ENCODE measurements around the gene SYNGAP1.

The SYNGAP1 gene

GRCh38 chr6:33424855-33425667, 5.2 kb downstream of the SYNGAP1 start:
- DNase-seq, result no peak

GRCh38 chr6:33425668-33426577, 6.1 kb downstream of the SYNGAP1 start:
- peak; percentile 90 for DNase-seq

- DNase-seq, result peak; percentile 72
Observed at GRCh38 chr6:33426590-33427511, 7.0 kb downstream of the SYNGAP1 start.

DNA sequence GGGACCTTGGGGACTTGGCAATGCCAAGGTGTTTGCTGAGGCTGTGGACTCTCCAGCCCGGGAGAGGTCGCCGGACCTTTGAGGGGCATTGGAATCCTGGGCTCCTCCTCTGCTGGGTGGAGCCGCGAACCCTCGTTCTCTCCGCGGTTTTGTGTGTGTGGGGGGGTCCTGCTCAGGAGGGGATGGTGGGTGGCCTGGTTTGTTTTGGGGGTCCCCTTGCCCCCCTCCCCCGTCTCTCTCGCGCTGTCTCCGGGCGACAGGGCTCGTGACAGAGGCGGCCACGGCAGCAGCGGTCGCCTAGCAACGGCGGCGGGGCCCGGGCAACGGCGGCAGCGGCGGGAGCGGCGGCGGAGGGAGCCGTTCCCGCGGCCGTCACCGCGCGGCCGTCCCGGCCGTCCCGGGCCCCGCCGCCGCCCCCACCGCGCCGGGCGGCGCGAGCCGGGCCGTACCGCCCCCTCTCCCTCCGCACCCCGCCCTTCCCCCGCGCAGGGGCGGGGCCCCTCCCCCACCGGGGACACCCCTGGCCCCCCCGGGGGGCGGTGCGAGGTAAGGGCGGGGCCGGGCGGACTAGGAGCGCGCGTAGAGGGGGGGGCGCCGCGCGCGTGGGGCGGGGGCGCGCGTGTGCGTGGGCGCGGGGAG, 7.8 kb downstream of the SYNGAP1 start:
- DNase-seq, result peak; percentile 69

GRCh38 chr6:33428224-33428965, 8.5 kb downstream of the SYNGAP1 start:
- DNase-seq, result no peak

- DNase-seq, result no peak
Observed at GRCh38 chr6:33428966-33429749, 9.3 kb downstream of the SYNGAP1 start.

- DNase-seq, result no peak
Observed at GRCh38 chr6:33429750-33430052, 9.8 kb downstream of the SYNGAP1 start.

GRCh38 chr6:33430334-33430733, 10.5 kb downstream of the SYNGAP1 start:
- DNase-seq, result no peak

DNA sequence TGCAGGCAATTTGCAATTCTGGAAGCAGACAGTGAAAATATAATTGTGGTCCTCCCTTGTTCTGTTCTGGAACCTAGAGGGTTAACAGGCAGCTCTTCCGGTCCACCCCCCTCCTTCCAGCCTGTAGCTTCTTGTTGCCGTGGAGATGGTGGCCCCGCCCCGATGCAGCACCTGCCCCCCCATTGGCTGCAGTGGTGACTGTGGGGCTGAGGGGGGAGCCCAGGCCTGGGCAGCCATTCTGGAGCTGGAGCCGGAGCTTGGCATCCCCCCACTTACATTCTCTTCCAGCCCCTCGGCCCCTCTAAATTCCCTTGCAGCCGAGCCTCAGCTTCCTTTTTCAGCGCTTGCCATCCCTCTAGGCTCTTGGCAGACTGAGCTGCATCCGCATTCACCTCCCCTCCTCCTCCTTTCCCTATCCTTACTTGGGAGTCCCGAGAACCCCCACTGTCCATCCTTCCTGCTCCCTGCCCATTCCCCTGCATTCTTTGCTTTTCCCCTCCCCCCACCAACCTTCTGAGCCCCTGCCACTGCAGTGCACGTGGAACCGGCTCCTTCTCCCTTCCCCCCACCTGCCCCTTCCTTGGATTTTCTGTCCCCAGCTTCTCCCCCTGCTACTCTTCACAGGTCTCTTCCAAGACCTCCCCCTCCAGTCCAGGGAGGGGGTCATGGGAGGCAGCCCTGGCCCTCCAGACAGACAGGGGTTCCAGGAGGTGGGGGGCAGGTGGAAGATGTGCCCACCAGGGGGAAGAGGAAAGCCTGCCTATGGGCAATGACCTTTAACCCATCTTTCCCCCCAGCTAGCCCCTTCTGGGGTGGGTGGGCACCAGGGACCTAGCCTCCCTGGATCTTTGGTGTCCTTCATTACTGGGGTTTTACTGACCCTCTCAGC, 11.4 kb downstream of the SYNGAP1 start:
- DNase-seq, result peak; percentile 89

GRCh38 chr6:33431880-33432541, 12.1 kb downstream of the SYNGAP1 start:
- peak; percentile 47 for DNase-seq

- no peak for DNase-seq
Observed at GRCh38 chr6:33432546-33432945, 12.7 kb downstream of the SYNGAP1 start.

DNA sequence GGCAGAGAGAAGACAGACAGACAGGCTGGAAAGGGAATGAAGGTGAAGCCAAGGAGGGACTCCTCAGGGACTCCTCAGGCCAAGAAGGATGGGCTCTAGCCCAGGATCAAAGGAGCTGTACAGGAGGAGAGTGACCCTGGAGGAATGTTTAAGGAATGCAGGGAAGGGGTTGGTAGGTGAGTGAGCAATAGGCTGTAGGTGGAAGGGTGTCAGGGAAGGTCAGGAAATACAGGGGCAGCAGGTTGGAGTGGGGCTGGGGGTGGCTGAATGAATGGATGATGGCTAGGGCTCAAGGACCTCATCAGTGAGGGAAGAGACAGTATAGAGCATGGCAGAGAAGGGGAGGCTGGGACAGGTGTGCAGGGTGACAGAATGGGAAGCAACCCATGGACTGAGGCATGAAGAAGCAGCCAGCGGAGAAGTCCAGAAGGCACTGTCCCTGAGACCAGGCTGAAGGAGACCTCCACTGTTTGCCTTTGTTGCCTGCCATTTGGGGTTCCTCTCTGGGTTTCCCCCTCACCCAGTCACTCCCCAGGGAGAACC, 13.2 kb downstream of the SYNGAP1 start:
- DNase-seq, result no peak

GRCh38 chr6:33433544-33434191, 13.8 kb downstream of the SYNGAP1 start:
- no peak for DNase-seq

GRCh38 chr6:33434961-33435360, 15.1 kb downstream of the SYNGAP1 start:
- DNase-seq, result no peak

DNA sequence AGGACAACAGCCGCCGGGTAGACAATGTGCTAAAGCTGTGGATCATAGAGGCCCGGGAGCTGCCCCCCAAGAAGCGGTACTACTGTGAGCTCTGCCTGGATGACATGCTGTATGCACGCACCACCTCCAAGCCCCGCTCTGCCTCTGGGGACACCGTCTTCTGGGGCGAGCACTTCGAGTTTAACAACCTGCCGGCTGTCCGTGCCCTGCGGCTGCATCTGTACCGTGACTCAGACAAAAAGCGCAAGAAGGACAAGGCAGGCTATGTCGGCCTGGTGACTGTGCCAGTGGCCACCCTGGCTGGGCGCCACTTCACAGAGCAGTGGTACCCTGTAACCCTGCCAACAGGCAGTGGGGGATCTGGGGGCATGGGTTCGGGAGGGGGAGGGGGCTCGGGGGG, 17.8 kb downstream of the SYNGAP1 start:
- DNase-seq, result no peak

DNA sequence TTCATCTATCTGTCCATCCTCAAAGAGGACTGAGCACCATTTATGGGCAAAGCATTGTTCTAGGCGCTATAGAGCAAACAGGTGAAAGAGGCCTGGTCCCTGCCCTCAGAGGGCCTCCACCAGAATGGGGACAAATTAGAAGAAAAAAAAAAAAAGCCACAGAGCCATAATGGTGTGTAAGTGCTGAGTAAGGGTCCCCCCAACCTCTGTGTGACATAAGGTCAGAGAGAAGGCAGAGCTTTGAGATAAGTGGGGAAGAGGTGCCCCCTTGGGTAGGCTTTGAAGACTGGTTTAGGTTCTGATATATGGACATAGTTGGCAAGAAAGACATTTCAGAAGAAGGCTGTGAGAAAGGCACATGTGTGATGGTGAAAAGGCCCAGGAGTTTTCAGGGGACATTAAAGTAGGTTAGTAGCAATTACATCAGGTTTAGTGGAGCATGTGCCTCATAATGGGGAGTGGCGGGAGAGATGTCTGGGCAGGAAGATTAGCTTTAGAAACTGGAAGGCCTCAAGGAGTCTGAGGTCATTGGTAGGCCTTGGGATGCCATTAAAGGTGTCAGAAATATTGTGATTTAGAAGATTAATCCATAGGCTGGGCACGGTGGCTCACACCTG, 19.2 kb downstream of the SYNGAP1 start:
- DNase-seq, result no peak

DNA sequence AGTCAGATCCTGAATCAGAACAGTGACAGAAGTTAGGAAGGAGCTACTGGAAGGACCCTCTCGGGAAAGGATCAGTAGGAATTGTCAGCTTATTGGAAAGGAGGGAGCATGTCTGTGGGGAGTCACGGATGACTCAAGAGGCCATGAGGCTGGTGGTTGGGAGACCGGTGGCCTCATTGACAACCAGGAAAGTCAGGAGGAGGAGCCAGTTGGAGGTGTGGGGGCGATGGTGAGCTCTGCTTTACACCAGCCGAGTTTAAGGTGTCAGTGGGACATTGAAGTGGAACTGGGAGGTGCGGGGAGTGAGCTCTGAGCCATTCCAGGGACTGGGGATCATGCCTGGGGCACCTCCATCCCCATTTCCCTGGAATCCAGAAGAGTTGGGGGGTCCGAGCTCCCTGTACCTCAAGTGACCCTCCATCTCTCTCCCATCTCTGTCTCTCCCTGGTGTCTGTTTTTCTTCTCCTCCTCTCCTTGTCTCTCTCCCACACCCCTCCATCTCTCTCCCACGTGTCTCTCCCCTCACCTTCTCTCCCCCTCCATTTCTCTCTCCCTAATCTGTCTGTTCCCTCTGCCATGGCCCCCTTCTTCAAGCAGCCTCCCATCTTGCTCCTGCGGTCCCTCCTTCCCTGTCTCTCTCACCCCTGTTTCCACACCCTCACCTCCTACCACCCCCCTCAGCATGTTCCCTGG, 20.2 kb downstream of the SYNGAP1 start:
- no peak for DNase-seq
